Stomach (tissue), 9 donors: ENCODE data around the gene EPB41L1. TPM values are rescaled to one million over a fixed set of nuclear protein-coding genes. Genes with fewer than 3 reads are reported as not detected.

ENCODE experiments used
- DNase-seq, 2 donors: peaks; one replicate each; pipeline versions ENCODE4 v3.0.0 to v3.0.0-alpha.2; 2013 to 2019
- H3K27ac ChIP-seq, 5 donors: fragments of 200-600 bp in 4 of 5; sonication (generic) in 4 of 5; one replicate each; pipeline ENCODE4 v1.5.1; 2013 to 2019; ENCODE audit warnings: mild to moderate bottlenecking in 1 of 5, moderate library complexity in 1 of 5
- H3K27me3 ChIP-seq, 3 donors: fragments of 200-600 bp; sonication (generic); one replicate each; pipeline ENCODE4 v1.5.1; 2017 to 2019; ENCODE audit warnings: mixed run types in 1 of 3
- H3K36me3 ChIP-seq, 4 donors: fragments of 200-600 bp; sonication (generic); 1 replicate in 3 of 4; 2 replicates in 1 of 4; pipeline ENCODE4 v1.5.1; 2016 to 2019
- H3K4me1 ChIP-seq, 4 donors: fragments of 200-600 bp; sonication (generic); one replicate each; pipeline ENCODE4 v1.5.1; 2016 to 2019
- H3K4me3 ChIP-seq, 4 donors: fragments of 200-600 bp; sonication (generic) in 3 of 4; one replicate each; pipeline ENCODE4 v1.5.1; 2016 to 2019; ENCODE audit warnings: mild to moderate bottlenecking in 1 of 4
- H3K9me3 ChIP-seq, 4 donors: fragments of 200-600 bp; sonication (generic); one replicate each; pipeline ENCODE4 v1.5.1; 2016 to 2019
- EP300 ChIP-seq: sonication (generic); formaldehyde crosslinking; IDR thresholded peaks from one replicate; pipeline ENCODE4 v1.6.1; 2017; ENCODE audit warnings: antibody characterized with exemption
- POLR2A ChIP-seq, 4 donors: fragments of 450-650 bp; IDR thresholded peaks; one replicate each; pipeline ENCODE4 v1.6.1; 2016; ENCODE audit warnings: antibody characterized with exemption in 4 of 4, control low read depth in 2 of 4, mild to moderate bottlenecking in 1 of 4, moderate library complexity in 1 of 4
- POLR2AphosphoS5 ChIP-seq, 3 donors: sonication (generic); formaldehyde crosslinking; IDR thresholded peaks; one replicate each; pipeline ENCODE4 v1.6.1; 2016; ENCODE audit warnings: antibody characterized with exemption in 3 of 3
- WGBS, 5 donors: extraction: QIAGEN DNeasy Blood & Tissue Kit in 3 of 5; methylation state at CpG; one replicate each; pipeline versions ENCODE4 v1.1.5 to v1.1.7; 2013 to 2018; 5-methylcytosine and 5-hydroxymethylcytosine counted together
- intact Hi-C: fragments of 100-400 bp; cut with DNase I; formaldehyde crosslinking; loops from one replicate; pipeline ENCODE4 v1.15.1; 2023; ENCODE audit warnings: low total_unique reads
- polyA plus RNA-seq, 3 donors: library from polyadenylated mRNA; stranded (reverse); fragments of 200-250 nt; gene quantifications; one replicate each; pipeline ENCODE4 v1.2.3, GENCODE V29; 2013
- total RNA-seq, 5 donors: library from RNA; depleted of rRNA; stranded (reverse); fragments of >200 nt; gene quantifications; one replicate each; pipeline versions ENCODE4 v1.1.0 to v1.2.3, GENCODE V29; 2014 to 2016
- TF ChIP-seq, protein P1 (sequence below), 7 experiments: fragments of 450-650 bp in 4 of 7; fragments of 200-600 bp in 3 of 7; sonication (generic) in 3 of 7; IDR thresholded peaks; one replicate each; pipeline ENCODE4 v1.5.1; 2016 to 2019; ENCODE audit warnings: antibody characterized with exemption in 7 of 7, control low read depth in 2 of 7, mild to moderate bottlenecking in 1 of 7
- donor health status: healthy with polysubstance abuse.
- donor health status: Bipolar disorder and iron deficiency.
- donor health status: healthy.

The EPB41L1 gene
- total and polyA plus RNA-seq, 8 donors, result 25.9 to 271 (median 40.4) TPM

DNA sequence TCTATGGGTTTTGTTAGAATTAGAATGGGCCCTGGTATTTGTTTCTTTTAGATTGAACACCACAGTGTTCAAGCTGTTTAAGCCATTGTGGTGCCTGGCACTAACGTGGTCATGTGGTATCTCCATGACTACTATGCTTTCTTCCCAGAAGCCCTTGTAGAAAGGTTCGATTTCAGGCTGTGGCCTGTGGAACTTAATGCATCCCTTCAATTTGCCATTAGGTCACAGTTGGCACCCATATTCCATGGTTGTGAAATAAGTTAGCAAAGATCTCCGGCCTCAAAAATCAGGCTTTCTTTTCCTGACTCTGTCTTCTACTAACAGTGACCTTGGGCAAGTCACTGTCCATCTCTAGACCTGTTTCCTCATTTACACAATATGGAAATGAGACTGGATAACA, 50.5 kb downstream of the EPB41L1 start:
- Histone ChIP-seq H3K27ac (no peak overlapping the region), H3K27me3 (no peaks in the 10 kb centered on the region), H3K9me3 (no peaks in the 10 kb centered on the region), H3K4me3 (no peak overlapping the region), H3K36me3 (peaks cover 33 to 91% (median 86%) of the 10 kb centered on the region in 4 donors), H3K4me1 (peaks cover 0 to 2% (median 0%) of the 10 kb centered on the region in 4 donors)
- no peak for TF ChIP-seq POLR2A (IDR thresholded peaks at IDR 0.05)
- 82 to 91% (median 87%) methylated on average over 3 of the region's 3 CpGs for WGBS, 5 donors
- intact Hi-C loops, result loop anchor here (10.0 kb wide), 1 partner anchor 240 kb away; no protein-coding TSS in a partner anchor
- DNase-seq, result no peak

GRCh38 chr20:36206068-36206467, 51.5 kb downstream of the EPB41L1 start:
- TF ChIP-seq POLR2AphosphoS5 (IDR thresholded peaks at IDR 0.05), result no peak
- TF ChIP-seq, protein P1, sequence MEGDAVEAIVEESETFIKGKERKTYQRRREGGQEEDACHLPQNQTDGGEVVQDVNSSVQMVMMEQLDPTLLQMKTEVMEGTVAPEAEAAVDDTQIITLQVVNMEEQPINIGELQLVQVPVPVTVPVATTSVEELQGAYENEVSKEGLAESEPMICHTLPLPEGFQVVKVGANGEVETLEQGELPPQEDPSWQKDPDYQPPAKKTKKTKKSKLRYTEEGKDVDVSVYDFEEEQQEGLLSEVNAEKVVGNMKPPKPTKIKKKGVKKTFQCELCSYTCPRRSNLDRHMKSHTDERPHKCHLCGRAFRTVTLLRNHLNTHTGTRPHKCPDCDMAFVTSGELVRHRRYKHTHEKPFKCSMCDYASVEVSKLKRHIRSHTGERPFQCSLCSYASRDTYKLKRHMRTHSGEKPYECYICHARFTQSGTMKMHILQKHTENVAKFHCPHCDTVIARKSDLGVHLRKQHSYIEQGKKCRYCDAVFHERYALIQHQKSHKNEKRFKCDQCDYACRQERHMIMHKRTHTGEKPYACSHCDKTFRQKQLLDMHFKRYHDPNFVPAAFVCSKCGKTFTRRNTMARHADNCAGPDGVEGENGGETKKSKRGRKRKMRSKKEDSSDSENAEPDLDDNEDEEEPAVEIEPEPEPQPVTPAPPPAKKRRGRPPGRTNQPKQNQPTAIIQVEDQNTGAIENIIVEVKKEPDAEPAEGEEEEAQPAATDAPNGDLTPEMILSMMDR (IDR thresholded peaks at IDR 0.05), result no peak
- no peak for TF ChIP-seq POLR2A (IDR thresholded peaks at IDR 0.05)
- TF ChIP-seq EP300, result no peak
- no peak overlapping the region for H3K4me3 ChIP-seq
- no peaks in the 10 kb centered on the region for H3K4me1 ChIP-seq
- DNase-seq, result no peak
- peaks cover 36 to 91% (median 88%) of the 10 kb centered on the region in 4 donors for H3K36me3 ChIP-seq
- 79 to 95% (median 94%) methylated on average over 5 to 9 of the region's 9 CpGs for WGBS, 5 donors
- no peaks in the 10 kb centered on the region for H3K9me3 ChIP-seq
- intact Hi-C loops, result loop anchor here (10.0 kb wide), 1 partner anchor 239 kb away; no protein-coding TSS in a partner anchor
- H3K27me3 ChIP-seq, result no peaks in the 10 kb centered on the region
- H3K27ac ChIP-seq, result no peak overlapping the region

DNA sequence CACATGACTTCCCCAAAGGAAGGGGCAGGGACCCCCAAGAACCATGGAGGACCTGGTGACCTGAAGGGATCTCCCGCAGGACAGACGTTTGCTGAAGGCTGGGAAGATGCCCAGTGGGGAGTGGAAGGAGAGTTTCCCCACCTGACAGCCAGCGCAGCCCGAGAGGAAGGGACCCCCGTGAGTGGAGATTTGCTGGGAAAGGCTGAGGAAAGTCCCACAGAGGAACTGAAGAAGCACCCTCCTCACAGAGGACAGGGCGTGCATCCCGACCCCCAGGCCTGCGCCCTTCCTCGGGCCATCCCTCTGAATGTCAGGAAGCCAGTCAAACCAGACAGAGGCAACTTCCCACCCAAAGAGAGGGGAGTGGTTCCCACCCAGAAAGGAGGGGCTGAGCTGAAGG, 52.1 kb downstream of the EPB41L1 start:
- no peaks in the 10 kb centered on the region for H3K27me3 ChIP-seq
- H3K4me1 ChIP-seq, result no peaks in the 10 kb centered on the region
- peaks cover 36 to 91% (median 88%) of the 10 kb centered on the region in 4 donors for H3K36me3 ChIP-seq
- H3K27ac ChIP-seq, result no peak overlapping the region
- intact Hi-C loops, result loop anchor here (10.0 kb wide), 1 partner anchor 238 kb away; no protein-coding TSS in a partner anchor
- H3K4me3 ChIP-seq, result no peak overlapping the region
- TF ChIP-seq EP300, result no peak
- TF ChIP-seq, protein P1 (IDR thresholded peaks at IDR 0.05), result no peak
- no peak for TF ChIP-seq POLR2A (IDR thresholded peaks at IDR 0.05)
- no peak for TF ChIP-seq POLR2AphosphoS5 (IDR thresholded peaks at IDR 0.05)
- DNase-seq, result no peak
- WGBS, 5 donors, result 84 to 91% (median 88%) methylated on average over 9 of the region's 9 CpGs
- H3K9me3 ChIP-seq, result no peaks in the 10 kb centered on the region

DNA sequence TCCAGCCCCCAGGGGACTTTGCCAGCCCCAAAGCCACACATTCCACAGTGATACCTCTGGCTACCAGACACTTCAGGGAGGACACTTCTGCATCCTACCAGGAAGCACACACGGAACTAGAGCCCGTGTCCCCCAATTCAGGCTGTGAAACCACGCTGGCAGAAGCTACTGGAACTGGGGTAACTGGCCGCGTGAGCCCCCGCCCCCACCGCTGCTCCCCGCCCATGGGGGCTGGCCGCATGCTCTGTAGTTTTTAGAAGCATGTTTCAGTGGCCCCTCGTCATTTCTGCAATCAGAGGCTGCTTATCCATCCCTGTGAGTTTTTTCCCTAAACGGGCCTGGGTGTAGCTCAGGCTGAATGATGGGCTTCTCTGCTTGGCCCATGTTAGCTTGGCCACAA, 53.1 kb downstream of the EPB41L1 start:
- Histone ChIP-seq H3K27me3 (no peaks in the 10 kb centered on the region), H3K27ac (no peak overlapping the region), H3K4me3 (no peak overlapping the region), H3K4me1 (no peaks in the 10 kb centered on the region), H3K36me3 (peaks cover 38 to 95% (median 90%) of the 10 kb centered on the region in 4 donors), H3K9me3 (no peaks in the 10 kb centered on the region)
- TF ChIP-seq EP300, result no peak
- no peak for TF ChIP-seq POLR2AphosphoS5 (IDR thresholded peaks at IDR 0.05)
- TF ChIP-seq POLR2A (IDR thresholded peaks at IDR 0.05), result no peak
- TF ChIP-seq, protein P1 (IDR thresholded peaks at IDR 0.05), result no peak
- intact Hi-C loops, result loop anchor here (10.0 kb wide), 1 partner anchor 237 kb away; no protein-coding TSS in a partner anchor
- DNase-seq, result no peak
- 79 to 91% (median 88%) methylated on average over 9 to 11 of the region's 11 CpGs for WGBS, 5 donors

DNA sequence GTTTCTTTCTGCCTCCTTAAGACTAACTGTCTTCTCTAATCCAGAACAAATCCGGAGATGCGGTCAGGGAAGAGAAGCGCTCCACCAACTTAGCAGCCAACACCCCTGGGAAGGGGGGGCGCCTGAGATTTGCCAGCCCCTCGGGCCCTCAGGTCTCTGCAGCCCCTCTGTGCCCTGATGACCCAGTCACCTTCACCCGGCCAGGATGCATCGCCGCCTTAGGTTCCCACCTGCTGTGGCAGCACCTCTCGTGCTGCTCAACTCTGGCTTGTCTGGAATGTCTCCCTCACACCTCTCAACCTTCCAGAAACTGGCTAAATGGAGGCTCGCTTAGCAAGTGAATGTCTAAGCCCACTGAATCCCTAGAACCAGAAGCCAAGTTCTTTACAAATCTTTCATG, 53.7 kb downstream of the EPB41L1 start:
- intact Hi-C loops, result loop anchor here (10.0 kb wide), 1 partner anchor 237 kb away; no protein-coding TSS in a partner anchor

More for the DNA sequence above, 53.7 kb downstream of the EPB41L1 start:
- 85 to 91% (median 89%) methylated on average over 10 of the region's 10 CpGs for whole genome bisulfite sequencing, 5 donors
- TF ChIP-seq, protein P1 (IDR thresholded peaks at IDR 0.05), result no peak
- no peak for TF ChIP-seq POLR2A (IDR thresholded peaks at IDR 0.05)
- no peak for TF ChIP-seq EP300
- no peak for TF ChIP-seq POLR2AphosphoS5 (IDR thresholded peaks at IDR 0.05)
- Histone ChIP-seq H3K27me3 (no peaks in the 10 kb centered on the region), H3K27ac (no peak overlapping the region), H3K4me1 (no peaks in the 10 kb centered on the region), H3K4me3 (no peak overlapping the region), H3K36me3 (peaks cover 38 to 98% (median 96%) of the 10 kb centered on the region in 4 donors), H3K9me3 (no peaks in the 10 kb centered on the region)
- DNase-seq, result no peak
